K562 (cell line): Measurements from ENCODE around the gene IRS4. TPM values are rescaled to one million over a fixed set of nuclear protein-coding genes. Genes with fewer than 3 reads are reported as not detected.

Experiments
- ATAC-seq: fragments of 200-7000 bp; cut with Tn5 transposase; 3 replicates; pipeline ENCODE4 v1.9.1; 2020; ENCODE audit warnings: moderate library complexity
- BruUV-seq: library from RNA; stranded (reverse); fragments of 400-500 nt; replicated peaks from 2 replicates; lab custom pipeline; 2021; lab: Mats Ljungman, UMichigan
- CTCF ChIA-PET: fragments of 300-600 bp; formaldehyde crosslinking; extraction: SDS; loops from one replicate; lab custom pipeline; 2021; ENCODE audit warnings: low intra/inter-chr PET ratio; lab: Yijun Ruan, JAX
- POLR2A ChIA-PET: fragments of 300-600, 350-650 bp; sonication (Branson Sonifier 250); formaldehyde crosslinking; extraction: SDS; loops from one replicate; lab custom pipeline; 2021; ENCODE audit warnings: antibody characterized with exemption, inconsistent platforms; lab: Yijun Ruan, JAX
- DNase-seq, 4 experiments: peaks; one replicate each; pipeline versions ENCODE4 v3.0.0 to v3.0.0-alpha.2; 2011 to 2018; ENCODE audit warnings: low spot score in 3 of 4, mixed read lengths in 3 of 4; ENCODE audit errors: extremely low read depth in 1 of 4
- FAIRE-seq: peaks from 2 replicates; lab custom pipeline; 2011; peaks lifted over from hg19 to GRCh38; lab: Jason Lieb, UNC
- H2AFZ ChIP-seq: 2 replicates; pipeline ENCODE4 v1.6.0; 2011; ENCODE audit warnings: low read depth, low read length, control low read depth, inconsistent platforms
- H3K27ac ChIP-seq: fragments of 200-600 bp; 3 replicates; pipeline ENCODE4 v1.8.0; 2011; ENCODE audit warnings: low read depth, mild to moderate bottlenecking, control low read depth, inconsistent platforms, low read length, moderate library complexity, mixed read lengths; ENCODE audit errors: extremely low read depth
- H3K27me3 ChIP-seq, 2 experiments: fragments of 300-600 bp in 1 of 2; 2 replicates in 1 of 2; 3 replicates in 1 of 2; pipeline versions ENCODE4 v1.6.0 to v1.8.0; 2011; ENCODE audit warnings: inconsistent platforms in 2 of 2, low read length in 2 of 2, mild to moderate bottlenecking in 1 of 2, mixed read lengths in 1 of 2, moderate library complexity in 1 of 2; ENCODE audit not compliant: control insufficient read depth in 2 of 2, insufficient read depth in 2 of 2
- H3K36me3 ChIP-seq: fragments of 300-600 bp; 3 replicates; pipeline ENCODE4 v1.8.0; 2011; ENCODE audit warnings: mild to moderate bottlenecking, low read length, inconsistent platforms; ENCODE audit not compliant: control insufficient read depth, insufficient read depth
- H3K4me1 ChIP-seq, 2 experiments: fragments of 200-600 bp in 1 of 2; replicated peaks in 1 of 2; 2 replicates in 1 of 2; 3 replicates in 1 of 2; pipeline versions ENCODE4 v1.5.1 to v1.8.0; 2011; ENCODE audit warnings: inconsistent platforms in 2 of 2, low read length in 2 of 2, mild to moderate bottlenecking in 1 of 2, mixed read lengths in 1 of 2, moderate library complexity in 1 of 2; ENCODE audit not compliant: control insufficient read depth in 2 of 2, insufficient read depth in 2 of 2
- H3K4me2 ChIP-seq: 2 replicates; pipeline ENCODE4 v1.6.1; 2011; ENCODE audit warnings: low read length, control low read depth, inconsistent platforms, mixed read lengths; ENCODE audit not compliant: insufficient read depth
- H3K4me3 ChIP-seq: fragments of 200-600 bp; sonication (generic), shearing (Covaris generic); 2 replicates; pipeline ENCODE4 v1.5.1; 2016; ENCODE audit warnings: control low read depth, inconsistent platforms
- H3K79me2 ChIP-seq: fragments of 200-600 bp; 3 replicates; pipeline ENCODE4 v1.8.0; 2011; ENCODE audit warnings: low read length, inconsistent platforms; ENCODE audit not compliant: control insufficient read depth, insufficient read depth
- H3K9ac ChIP-seq, 2 experiments: 2 replicates each; pipeline versions ENCODE4 v1.6.0 to v1.6.1; 2011; ENCODE audit warnings: low read depth in 2 of 2, low read length in 2 of 2, control low read depth in 1 of 2, inconsistent platforms in 1 of 2, mild to moderate bottlenecking in 1 of 2, mixed read lengths in 1 of 2; ENCODE audit not compliant: insufficient read depth in 1 of 2
- H3K9me1 ChIP-seq: one replicate; pipeline ENCODE4 v1.6.0; 2011; ENCODE audit warnings: inconsistent platforms, mild to moderate bottlenecking, low read length, moderate library complexity; ENCODE audit not compliant: control insufficient read depth, insufficient read depth
- H3K9me3 ChIP-seq: replicated peaks from 2 replicates; pipeline ENCODE4 v1.5.1; 2011; ENCODE audit warnings: low read depth, low read length, inconsistent platforms; ENCODE audit not compliant: control insufficient read depth, insufficient read depth
- H4K20me1 ChIP-seq: replicated peaks from 2 replicates; pipeline ENCODE4 v1.6.1; 2011; ENCODE audit warnings: low read length, inconsistent platforms, mixed read lengths; ENCODE audit not compliant: control insufficient read depth, insufficient read depth
- BRF1 ChIP-seq: IDR thresholded peaks from 3 replicates; pipeline ENCODE4 v1.6.1; 2011; ENCODE audit warnings: borderline replicate concordance, mild to moderate bottlenecking; ENCODE audit not compliant: insufficient read length; ENCODE audit errors: extremely low read depth
- NFE2 ChIP-seq: IDR thresholded peaks from 2 replicates; pipeline ENCODE4 v1.6.1; 2014; ENCODE audit warnings: antibody characterized with exemption, low read depth
- PTRF ChIP-seq: fragments of 450-650 bp; IDR thresholded peaks from 2 replicates; pipeline ENCODE4 v1.6.1; 2016; ENCODE audit warnings: mild to moderate bottlenecking, missing genetic modification characterization, missing compliant biosample characterization
- ZNF175 ChIP-seq: fragments of 200-800 bp; sonication (Bioruptor generic); IDR thresholded peaks from 2 replicates; pipeline ENCODE4 v1.6.1; 2016; ENCODE audit warnings: low read depth, mild to moderate bottlenecking, missing genetic modification characterization, missing compliant biosample characterization
- ZNF696 ChIP-seq: fragments of 250-450 bp; sonication (Bioruptor Pico); conservative IDR thresholded peaks from 2 replicates; pipeline ENCODE4 v1.4.0; 2020; ENCODE audit warnings: mild to moderate bottlenecking, moderate library complexity
- WGBS: fragments of 100-300 bp; shearing (Covaris generic); methylation state at CpG from one replicate; pipeline ENCODE4 v1.1.6; 2016; ENCODE audit warnings: low coverage, mixed read lengths; ENCODE audit not compliant: insufficient coverage; ENCODE audit errors: missing lambda C conversion rate; 5-methylcytosine and 5-hydroxymethylcytosine counted together
- in situ Hi-C: fragments of 300-500 bp; cut with MboI; formaldehyde crosslinking; loops from 4 replicates; pipeline ENCODE4 v1.15.0; 2018; ENCODE audit warnings: inconsistent platforms, mixed read lengths
- intact Hi-C: fragments of 100-400 bp; cut with micrococcal nuclease; formaldehyde crosslinking; loops from 2 replicates; pipeline ENCODE4 v1.14.2; 2022
- polyA plus RNA-seq, 8 experiments: library from polyadenylated mRNA; depleted of rRNA in 4 of 8; stranded (reverse) in 5 of 8; unstranded in 3 of 8; fragments of >200 nt; fragmentation: Nextera tagmentation in 2 of 8; fragmentation: Illumina TruSeq in 1 of 8; extraction: Ambion mirVana in 2 of 8; extraction: Trizol in 1 of 8; gene quantifications; 2 replicates each; pipeline versions ENCODE4 v1.2.1 to v1.2.3, GENCODE V29; 2011 to 2014; ENCODE audit warnings: inconsistent platforms in 1 of 8, missing spikeins in 1 of 8
- total RNA-seq, 7 experiments: library from RNA; depleted of rRNA in 6 of 7; stranded (reverse); fragments of >200 nt in 6 of 7; fragmentation: Illumina TruSeq in 2 of 7; extraction: Trizol in 2 of 7; gene quantifications; 2 replicates each; pipeline versions ENCODE4 v1.2.1 to v1.2.3, GENCODE V29; 2011 to 2021; ENCODE audit warnings: low replicate concordance in 1 of 7

The IRS4 gene
- total and polyA plus RNA-seq, 9 of the 15 experiments (the other 6 are each of a cell fraction or from before 2014, with no cell fraction given), result not detected

DNA sequence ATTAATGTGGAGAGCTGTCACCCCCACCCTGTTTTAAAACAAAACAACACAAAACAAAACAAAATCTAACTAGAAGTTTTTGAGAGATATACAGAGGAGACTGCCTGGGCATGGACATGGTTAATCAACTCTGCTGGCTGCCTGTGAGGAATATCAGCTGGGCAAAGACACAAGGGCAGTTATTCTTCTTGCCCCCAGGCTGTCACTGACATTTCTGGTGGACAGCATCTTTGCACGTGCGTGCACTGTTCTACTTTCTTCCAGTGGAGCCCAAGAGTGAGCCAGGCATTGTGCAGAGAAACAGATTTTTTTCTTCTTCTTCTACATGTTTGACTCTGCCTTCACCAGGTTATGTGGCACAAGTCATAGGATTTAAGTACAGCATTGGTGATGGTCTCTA is 13.8 kb downstream of the IRS4 start:
- H3K4me1 ChIP-seq, result no peaks in the 10 kb centered on the region
- no peak for DNase-seq
- no peak overlapping the region for H3K9ac ChIP-seq
- no peak overlapping the region for H2AFZ ChIP-seq
- FAIRE-seq, result no peak
- no peaks in the 10 kb centered on the region for H3K9me1 ChIP-seq
- H3K27ac ChIP-seq, result no peak overlapping the region
- no peak overlapping the region for H3K4me3 ChIP-seq
- BruUV-seq, result no TSS peak
- H3K4me2 ChIP-seq, result no peak overlapping the region
- no peaks in the 10 kb centered on the region for H3K36me3 ChIP-seq
- ChIA-PET POLR2A (no interaction called here), CTCF (no interaction called here)
- ATAC-seq, result no peak
- no peaks in the 10 kb centered on the region for H3K27me3 ChIP-seq
- H3K79me2 ChIP-seq, result no peaks in the 10 kb centered on the region
- in situ Hi-C loops, result no loop called here
- intact Hi-C loops, result no loop called here
- H4K20me1 ChIP-seq, result no peaks in the 10 kb centered on the region
- TF ChIP-seq PTRF (tag) (no peak), ZNF696 (CRISPR knock-in tag) (no peak), NFE2 (no peak)
- no peaks in the 10 kb centered on the region for H3K9me3 ChIP-seq
- WGBS, result 0% methylated on average over 2 of the region's 2 CpGs

DNA sequence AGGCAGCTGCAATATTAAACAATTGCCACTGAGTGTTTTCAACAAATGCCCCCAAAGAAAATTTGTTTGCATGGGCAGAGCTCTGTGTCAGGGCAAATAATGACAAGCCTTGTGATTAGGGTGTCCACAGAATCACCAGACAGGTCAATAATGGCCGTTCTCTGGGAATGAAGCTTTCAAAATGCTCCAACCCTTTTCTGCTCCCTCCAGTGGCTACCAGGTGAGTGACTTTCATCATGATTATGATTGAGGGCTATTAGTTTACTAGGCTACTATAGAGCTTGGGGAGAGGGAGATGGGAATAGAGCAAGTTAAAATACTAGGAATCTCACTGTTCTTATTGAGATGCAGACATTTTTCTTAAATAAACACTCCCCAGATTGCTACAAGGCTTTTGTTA is 23.5 kb downstream of the IRS4 start:
- H3K9me3 ChIP-seq, result no peaks in the 10 kb centered on the region
- WGBS, result 0% methylated on average over 1 of the region's 1 CpG
- in situ Hi-C loops, result no loop called here
- no peak overlapping the region for H3K9ac ChIP-seq
- TF ChIP-seq BRF1 (no peak), ZNF175 (CRISPR knock-in tag) (no peak)
- TF ChIP-seq, all 486 proteins: peak for 0
- Histone ChIP-seq H3K9me1 (no peaks in the 10 kb centered on the region), H3K4me3 (no peak overlapping the region), H3K4me1 (no peaks in the 10 kb centered on the region), H2AFZ (no peak overlapping the region), H3K79me2 (no peaks in the 10 kb centered on the region), H4K20me1 (no peaks in the 10 kb centered on the region), H3K36me3 (no peaks in the 10 kb centered on the region), H3K4me2 (no peak overlapping the region), H3K27ac (no peak overlapping the region), H3K27me3 (no peaks in the 10 kb centered on the region)
- ATAC-seq (no peak), DNase-seq (no peak), FAIRE-seq (no peak)
- ChIA-PET CTCF (no interaction called here), POLR2A (no interaction called here)
- no TSS peak for BruUV-seq
- intact Hi-C loops, result no loop called here
